Measurements from ENCODE around the gene LRRC75A. TPM values are rescaled to one million over a fixed set of nuclear protein-coding genes. Genes with fewer than 3 reads are reported as not detected.

The LRRC75A gene
- total RNA-seq, 2 donors from 2014 or later = 0.93 to 2.6 TPM

GRCh38 chr17:16521070-16521727 lies 29.2 kb upstream of the LRRC75A start:
- H3K36me3 ChIP-seq = no peaks in the 10 kb centered on the region
- H3K27ac ChIP-seq = no peak overlapping the region
- TF ChIP-seq CTCF (IDR thresholded peaks at IDR 0.05) = peak; percentile 70 to 96
- H3K9me3 ChIP-seq = no peaks in the 10 kb centered on the region
- H3K27me3 ChIP-seq = no peaks in the 10 kb centered on the region
- DNase-seq (ENCODE audit: low spot score) = peak; percentile 87
- no peak overlapping the region for H3K4me3 ChIP-seq
- H3K4me1 ChIP-seq = peaks cover 0 to 16% of the 10 kb centered on the region in 2 donors

GRCh38 chr17:16519021-16519420 lies 27.0 kb upstream of the LRRC75A start:
- H3K4me3 ChIP-seq = no peak overlapping the region
- no peak overlapping the region for H3K27ac ChIP-seq
- no peak for DNase-seq (ENCODE audit: low spot score)
- H3K9me3 ChIP-seq = no peaks in the 10 kb centered on the region
- no peaks in the 10 kb centered on the region for H3K27me3 ChIP-seq
- no peaks in the 10 kb centered on the region for H3K36me3 ChIP-seq
- H3K4me1 ChIP-seq = peaks cover 0 to 17% of the 10 kb centered on the region in 2 donors
- TF ChIP-seq CTCF (IDR thresholded peaks at IDR 0.05) = no peak

GRCh38 chr17:16517477-16517876 lies 25.5 kb upstream of the LRRC75A start:
- H3K36me3 ChIP-seq = no peaks in the 10 kb centered on the region
- no peaks in the 10 kb centered on the region for H3K27me3 ChIP-seq
- no peak for TF ChIP-seq CTCF (IDR thresholded peaks at IDR 0.05)
- no peak for DNase-seq (ENCODE audit: low spot score)
- no peaks in the 10 kb centered on the region for H3K9me3 ChIP-seq
- no peak overlapping the region for H3K27ac ChIP-seq
- no peak overlapping the region for H3K4me3 ChIP-seq
- H3K4me1 ChIP-seq = peaks cover 0 to 17% of the 10 kb centered on the region in 2 donors

GRCh38 chr17:16516594-16517051 lies 24.6 kb upstream of the LRRC75A start:
- DNase-seq (ENCODE audit: low spot score) = peak; percentile 64
- H3K27ac ChIP-seq = no peak overlapping the region
- TF ChIP-seq CTCF (IDR thresholded peaks at IDR 0.05) = no peak

GRCh38 chr17:16515933-16516332 lies 23.9 kb upstream of the LRRC75A start:
- TF ChIP-seq CTCF (IDR thresholded peaks at IDR 0.05) = no peak
- peaks cover 0 to 14% of the 10 kb centered on the region in 2 donors for H3K4me1 ChIP-seq
- no peaks in the 10 kb centered on the region for H3K9me3 ChIP-seq
- H3K4me3 ChIP-seq = no peak overlapping the region
- H3K27me3 ChIP-seq = no peaks in the 10 kb centered on the region
- no peak for DNase-seq (ENCODE audit: low spot score)
- H3K27ac ChIP-seq = no peak overlapping the region
- H3K36me3 ChIP-seq = no peaks in the 10 kb centered on the region

More at GRCh38 chr17:16516594-16517051, 24.6 kb upstream of the LRRC75A start:
- H3K4me3 ChIP-seq = peak overlapping the region; percentile 15 to 23
- no peaks in the 10 kb centered on the region for H3K27me3 ChIP-seq
- no peaks in the 10 kb centered on the region for H3K36me3 ChIP-seq
- H3K4me1 ChIP-seq = peaks cover 0 to 17% of the 10 kb centered on the region in 2 donors
- H3K9me3 ChIP-seq = no peaks in the 10 kb centered on the region

- no peak for DNase-seq (ENCODE audit: low spot score)
- H3K36me3 ChIP-seq = no peaks in the 10 kb centered on the region
- no peaks in the 10 kb centered on the region for H3K9me3 ChIP-seq
- no peak overlapping the region for H3K4me3 ChIP-seq
- H3K27ac ChIP-seq = no peak overlapping the region
- H3K27me3 ChIP-seq = no peaks in the 10 kb centered on the region
- no peak for TF ChIP-seq CTCF (IDR thresholded peaks at IDR 0.05)
- H3K4me1 ChIP-seq = peaks cover 0 to 13% of the 10 kb centered on the region in 2 donors
These were observed 21.9 kb upstream of the LRRC75A start for GRCh38 chr17:16513873-16514272.

All from right atrium auricular region (tissue), 2 donors.